GM12878 (cell line): Measurements from ENCODE around the gene TGFBRAP1.

Source experiments
- RB1 ChIP-seq: fragments of 450-650 bp; formaldehyde crosslinking; IDR thresholded peaks from 2 replicates; pipeline ENCODE4 v1.6.1; 2017; ENCODE audit warnings: mild to moderate bottlenecking, borderline replicate concordance
- STAT3 ChIP-seq: IDR thresholded peaks from 2 replicates; pipeline ENCODE4 v1.6.1; 2011; ENCODE audit warnings: low read depth, low read length, improper control_type of control experiment

- TF ChIP-seq RB1 (no peak), STAT3 (no peak)
These were observed 33.5 kb upstream of the TGFBRAP1 start for GRCh38 chr2:105362862-105363591.
